GM20431 (cell line): ENCODE data around the gene KRTAP12-2.
"Not testable (repeated sequence)": the region's sequence is repeated elsewhere in the genome, so short reads cannot be mapped to it uniquely, and the experiment has no call there.

ENCODE experiments used
- in situ Hi-C: fragments of 300-500 bp; cut with MseI, MboI; formaldehyde crosslinking; loops from one replicate; pipeline ENCODE4 v1.15.0; 2020; ENCODE audit warnings: low sequenced_read_pairs; ENCODE audit not compliant: unreplicated experiment

KRTAP12-2 gene

DNA sequence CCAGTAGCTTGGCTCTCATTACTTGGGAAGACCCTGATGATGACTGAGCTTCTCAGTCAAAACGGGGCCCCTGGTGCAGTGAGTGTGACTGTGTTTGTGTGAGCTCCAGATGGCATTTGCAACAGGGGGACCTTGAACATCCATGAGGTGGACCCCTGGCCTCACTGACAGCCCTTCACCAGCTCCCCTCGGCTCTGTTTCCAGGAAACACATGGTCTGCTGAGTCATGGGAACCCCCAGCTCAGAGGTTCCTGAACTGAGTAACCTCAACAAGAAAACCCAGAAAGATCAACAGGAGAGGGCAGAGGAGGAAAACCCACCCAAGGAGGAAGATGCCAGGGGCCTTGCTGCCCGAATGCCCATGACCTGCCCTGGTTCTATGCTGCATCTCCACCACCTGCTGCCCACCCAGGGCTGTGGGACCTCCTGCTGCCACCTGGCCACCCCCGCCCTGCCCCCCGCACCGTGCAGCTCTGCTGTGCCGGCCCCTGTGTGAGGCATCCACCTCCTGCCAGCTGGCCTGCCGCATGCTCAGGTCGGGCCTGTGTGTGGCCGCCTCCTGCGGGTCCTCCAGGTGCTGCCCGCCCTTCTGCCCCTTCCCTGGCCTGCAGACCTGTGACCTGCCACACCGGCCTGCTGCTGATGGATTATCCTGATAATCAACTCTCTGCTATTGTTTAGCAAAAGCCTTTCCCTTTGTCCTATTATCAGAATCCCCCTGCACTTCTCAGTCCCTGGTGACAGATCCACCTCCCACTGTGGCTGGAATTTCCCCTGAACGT, 19.5 kb upstream of the KRTAP12-2 start:
- in situ Hi-C loops = no loop called here

DNA sequence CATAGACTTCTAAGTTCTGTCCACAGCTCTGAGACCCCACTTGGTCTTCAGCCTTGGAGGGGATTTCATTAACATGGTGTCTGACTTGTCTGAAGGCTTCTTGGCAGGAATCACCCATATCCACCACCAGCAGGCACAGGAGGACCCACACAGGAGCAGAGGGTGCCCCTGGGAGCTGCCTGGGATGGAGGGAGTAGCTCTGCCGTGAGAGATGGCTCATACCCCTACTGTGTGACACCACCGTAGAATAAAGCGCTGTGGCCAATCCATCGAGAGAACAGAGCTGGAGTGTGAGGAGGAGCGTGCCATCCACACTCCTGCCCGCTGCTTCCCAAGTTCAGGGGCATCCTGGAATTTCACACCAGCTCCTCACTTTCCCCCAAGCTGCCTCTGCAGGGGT, 18.3 kb upstream of the KRTAP12-2 start:
- in situ Hi-C loops = not testable (repeated sequence)

DNA sequence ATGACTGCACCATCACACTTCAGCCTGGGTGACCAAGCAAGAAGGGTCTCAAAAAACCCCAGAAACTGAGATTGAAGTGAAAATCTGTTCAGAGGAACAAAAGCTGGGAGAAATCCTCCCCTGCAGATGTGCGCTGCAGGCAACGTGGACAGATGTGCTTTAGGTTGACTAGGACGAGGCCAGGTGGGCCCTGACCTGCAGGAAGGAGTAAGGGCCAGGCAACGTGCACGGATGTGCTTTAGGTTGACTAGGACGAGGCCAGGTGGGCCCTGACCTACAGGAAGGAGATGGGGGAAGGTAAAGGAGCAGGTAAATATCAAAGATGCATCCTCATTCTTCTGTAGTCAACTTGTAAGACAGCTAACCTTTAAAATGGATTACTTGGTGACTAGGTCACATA, 17.8 kb upstream of the KRTAP12-2 start:
- in situ Hi-C loops = no loop called here

GRCh38 chr21:44684077-44684476, 17.4 kb upstream of the KRTAP12-2 start:
- in situ Hi-C loops = no loop called here

- in situ Hi-C loops = no loop called here
Measured at GRCh38 chr21:44682580-44683151, 15.9 kb upstream of the KRTAP12-2 start.

- in situ Hi-C loops = no loop called here
Measured at GRCh38 chr21:44681861-44682579, 15.3 kb upstream of the KRTAP12-2 start, which contains the start of gene KRTAP12-1. TSS of gene KRTAP12-1 (minus strand) at chr21:44682163. CDS start at chr21:44682123, 40 bp downstream.

DNA sequence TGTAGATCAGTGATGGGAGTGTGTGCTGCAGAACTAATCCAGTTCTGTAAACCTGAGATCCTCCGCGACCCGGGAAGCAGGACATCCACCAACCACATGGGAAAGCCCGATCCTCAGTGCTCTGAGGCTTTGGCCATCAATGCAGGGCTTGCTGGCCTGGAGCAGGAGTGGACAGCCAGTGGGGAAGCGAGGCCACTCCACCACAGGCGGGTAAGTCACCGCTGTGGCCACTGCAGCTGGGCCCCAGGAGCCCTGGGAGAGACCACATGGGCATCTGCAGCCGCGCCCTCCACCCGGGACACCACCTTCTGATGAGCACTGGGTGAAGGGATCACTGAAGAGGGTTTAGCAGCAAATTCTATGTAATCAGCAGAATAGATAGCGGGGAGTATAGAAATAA, 14.4 kb upstream of the KRTAP12-2 start:
- in situ Hi-C loops = no loop called here

- in situ Hi-C loops = no loop called here
Measured at GRCh38 chr21:44677881-44678280, 11.2 kb upstream of the KRTAP12-2 start.

DNA sequence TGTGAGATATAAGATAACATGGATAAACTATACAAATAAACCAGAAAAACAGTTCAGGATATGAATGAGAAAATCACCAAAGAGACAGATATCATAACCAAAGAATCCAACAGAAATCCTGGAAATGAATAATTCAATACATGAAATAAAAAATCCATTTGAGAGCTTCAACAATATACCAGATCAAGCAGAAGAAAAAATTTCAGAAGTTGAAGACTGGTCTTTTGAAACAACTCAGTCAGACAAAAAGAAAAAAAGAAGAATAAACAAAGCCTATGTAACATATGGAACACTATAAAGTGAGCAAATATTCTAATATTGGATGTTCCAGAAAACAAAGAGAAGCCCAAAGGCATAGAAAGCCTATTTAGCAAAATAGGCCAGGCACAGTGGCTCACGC, 5.2 kb upstream of the KRTAP12-2 start:
- in situ Hi-C loops = no loop called here

GRCh38 chr21:44670642-44671432, 4.1 kb upstream of the KRTAP12-2 start:
- in situ Hi-C loops = no loop called here

- in situ Hi-C loops = no loop called here
Measured at GRCh38 chr21:44667612-44668011, 885 bp upstream of the KRTAP12-2 start.

- in situ Hi-C loops = no loop called here
Measured at GRCh38 chr21:44664691-44665090, 2.0 kb downstream of the KRTAP12-2 start.

DNA sequence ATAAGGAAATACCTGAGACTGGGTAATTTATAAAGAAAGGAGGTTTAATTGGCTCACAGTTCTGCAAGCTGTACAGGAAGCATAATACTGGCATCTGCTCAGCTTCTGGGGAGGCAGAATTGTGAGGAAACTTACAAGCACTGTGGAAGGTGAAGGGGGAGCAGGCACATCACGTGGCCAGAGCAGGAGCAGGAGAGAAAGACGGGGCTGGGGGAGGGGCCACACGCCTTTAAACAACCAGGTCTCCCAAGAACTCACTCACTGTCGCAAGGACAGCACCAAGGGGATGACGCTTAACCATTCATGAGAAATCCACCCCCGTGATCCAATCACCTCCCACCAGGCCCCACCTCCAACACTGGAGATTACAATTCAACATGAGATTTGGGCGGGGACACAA, 5.2 kb downstream of the KRTAP12-2 start:
- in situ Hi-C loops = not testable (repeated sequence)

GRCh38 chr21:44658913-44659595, 7.7 kb downstream of the KRTAP12-2 start:
- in situ Hi-C loops = no loop called here

- in situ Hi-C loops = no loop called here
Measured at GRCh38 chr21:44658541-44658910, 8.2 kb downstream of the KRTAP12-2 start.

- in situ Hi-C loops = no loop called here
Measured at GRCh38 chr21:44657635-44658540, 8.8 kb downstream of the KRTAP12-2 start, which contains the start of gene KRTAP12-3. TSS of gene KRTAP12-3 (plus strand) at chr21:44657932. CDS start at chr21:44657980, 48 bp downstream.

DNA sequence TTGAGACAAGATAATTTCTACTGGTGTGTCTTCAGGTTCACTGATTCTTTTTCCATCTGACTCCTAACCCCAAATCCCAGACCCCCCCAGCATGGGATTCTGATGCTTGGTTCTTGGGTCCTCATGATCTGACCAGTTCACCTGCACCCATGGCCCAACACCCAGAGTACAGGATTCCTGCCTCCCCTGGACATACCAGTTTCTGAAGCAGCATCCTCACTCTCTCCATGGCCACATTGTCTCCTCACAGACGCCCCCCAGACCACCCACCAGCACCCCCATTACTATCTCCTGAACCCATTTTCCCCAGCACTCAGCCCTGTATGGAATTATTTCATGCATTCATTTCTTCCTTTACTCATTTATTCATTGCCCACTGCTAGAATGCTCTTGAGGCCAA, 9.9 kb downstream of the KRTAP12-2 start:
- in situ Hi-C loops = no loop called here

DNA sequence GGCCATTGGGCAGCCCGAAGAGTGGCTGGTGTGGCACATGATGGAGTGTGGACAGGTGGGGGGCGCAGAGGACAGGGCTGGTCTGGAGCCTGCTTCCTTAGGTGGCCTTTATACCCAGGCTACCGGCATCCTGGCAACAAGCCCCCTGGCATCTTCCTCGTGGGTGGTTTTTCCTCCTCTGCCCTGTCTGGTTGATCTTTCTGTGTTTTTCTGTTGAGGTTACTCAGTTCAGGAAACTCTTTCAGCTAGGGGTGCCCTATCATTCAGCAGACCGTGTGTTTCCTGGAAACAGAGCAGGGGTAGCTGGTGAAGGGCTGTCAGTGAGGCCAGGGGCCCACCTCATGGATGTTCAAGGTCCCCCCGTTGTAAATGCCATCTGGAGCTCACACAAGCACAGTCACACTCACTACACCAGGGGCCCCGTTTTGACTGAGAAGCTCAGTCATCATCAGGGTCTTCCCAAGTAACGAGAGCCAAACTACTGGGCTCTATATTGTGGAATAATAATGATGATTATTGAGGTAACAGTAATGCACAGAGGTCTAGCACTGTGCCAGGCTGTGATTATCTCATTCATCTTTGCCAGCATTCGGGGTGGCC, 12.1 kb downstream of the KRTAP12-2 start, which contains the start of gene KRTAP12-4:
KRTAP12-4 (minus strand) TSS at position 84 of the 600 bp plus-strand sequence; CDS start at position 39, 45 bp downstream.
- in situ Hi-C loops = no loop called here
